ENCODE data around the gene MID1IP1. TPM values are rescaled to one million over a fixed set of nuclear protein-coding genes. Genes with fewer than 3 reads are reported as not detected.

The MID1IP1 gene
- total RNA-seq, 1 experiment from 2014 or later: 100 TPM

DNA sequence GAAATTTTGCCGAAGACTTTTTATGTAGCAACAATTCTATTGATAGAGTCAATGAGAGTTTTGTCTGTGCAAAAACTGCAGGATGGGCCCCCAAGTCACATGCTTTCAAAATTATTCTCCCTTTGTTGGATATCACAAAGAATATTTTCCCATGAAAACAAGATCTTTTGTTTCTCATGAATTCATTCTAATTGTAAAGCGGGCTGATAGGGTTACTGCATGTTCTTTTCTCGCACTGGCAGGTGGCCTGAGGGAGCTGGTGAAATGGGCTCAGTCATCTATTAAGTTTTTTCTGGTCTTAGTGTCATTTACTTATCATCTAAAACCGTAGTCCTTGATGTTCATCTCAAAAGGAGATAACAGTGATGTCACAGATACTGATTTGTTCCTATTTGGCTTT is 44.2 kb downstream of the MID1IP1 start:
- H2BK5ac ChIP-seq (ENCODE audit: insufficient read length, low read length): no peak overlapping the region
- no CpG with 5 or more reads among the region's 4 CpGs for WGBS (ENCODE audit: extremely low coverage, insufficient read length, low lambda C conversion rate)

More for the DNA sequence above, 44.2 kb downstream of the MID1IP1 start:
- DNase-seq: no peak
- TF ChIP-seq, protein P1, sequence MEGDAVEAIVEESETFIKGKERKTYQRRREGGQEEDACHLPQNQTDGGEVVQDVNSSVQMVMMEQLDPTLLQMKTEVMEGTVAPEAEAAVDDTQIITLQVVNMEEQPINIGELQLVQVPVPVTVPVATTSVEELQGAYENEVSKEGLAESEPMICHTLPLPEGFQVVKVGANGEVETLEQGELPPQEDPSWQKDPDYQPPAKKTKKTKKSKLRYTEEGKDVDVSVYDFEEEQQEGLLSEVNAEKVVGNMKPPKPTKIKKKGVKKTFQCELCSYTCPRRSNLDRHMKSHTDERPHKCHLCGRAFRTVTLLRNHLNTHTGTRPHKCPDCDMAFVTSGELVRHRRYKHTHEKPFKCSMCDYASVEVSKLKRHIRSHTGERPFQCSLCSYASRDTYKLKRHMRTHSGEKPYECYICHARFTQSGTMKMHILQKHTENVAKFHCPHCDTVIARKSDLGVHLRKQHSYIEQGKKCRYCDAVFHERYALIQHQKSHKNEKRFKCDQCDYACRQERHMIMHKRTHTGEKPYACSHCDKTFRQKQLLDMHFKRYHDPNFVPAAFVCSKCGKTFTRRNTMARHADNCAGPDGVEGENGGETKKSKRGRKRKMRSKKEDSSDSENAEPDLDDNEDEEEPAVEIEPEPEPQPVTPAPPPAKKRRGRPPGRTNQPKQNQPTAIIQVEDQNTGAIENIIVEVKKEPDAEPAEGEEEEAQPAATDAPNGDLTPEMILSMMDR (conservative IDR thresholded peaks at IDR 0.05): no peak
- Histone ChIP-seq H3T11ph (ENCODE audit: low read length) (no peak overlapping the region), H2BK12ac (ENCODE audit: insufficient read length, low read depth, low read length) (no peak overlapping the region), H3K14ac (ENCODE audit: insufficient read depth, low read length) (no peak overlapping the region), H3K56ac (ENCODE audit: insufficient read length, low read depth, low read length) (no peak overlapping the region), H3K4me1 (ENCODE audit: insufficient read depth, low read length) (no peaks in the 10 kb centered on the region), H3K27ac (ENCODE audit: insufficient read length, low read depth, low read length) (no peak overlapping the region), H4K5ac (ENCODE audit: insufficient read length, low read depth, low read length) (no peak overlapping the region), H3K27me3 (ENCODE audit: insufficient read depth, low read length) (no peaks in the 10 kb centered on the region), H2AK5ac (ENCODE audit: insufficient read length, low read length) (no peak overlapping the region), H3K18ac (ENCODE audit: insufficient read length, low read depth, low read length) (no peak overlapping the region), H2AFZ (ENCODE audit: low read length) (no peak overlapping the region), H2BK15ac (ENCODE audit: low read depth, low read length) (no peak overlapping the region), H2BK20ac (ENCODE audit: low read depth, low read length, poor library complexity, severe bottlenecking) (no peak overlapping the region), H3K4me2 (ENCODE audit: insufficient read depth, insufficient read length, low read length) (no peak overlapping the region), H4K91ac (ENCODE audit: insufficient read length, low read depth, low read length) (no peak overlapping the region), H3K9ac (ENCODE audit: extremely low read depth, insufficient read length, low read length) (no peak overlapping the region), H3K23me2 (ENCODE audit: insufficient read length, low read depth, low read length, poor library complexity, severe bottlenecking) (no peaks in the 10 kb centered on the region), H4K20me1 (ENCODE audit: control insufficient read depth, insufficient read depth, insufficient read length) (no peaks in the 10 kb centered on the region), H3K23ac (ENCODE audit: insufficient read length, low read depth, low read length) (no peak overlapping the region), H3K9me3 (ENCODE audit: control insufficient read depth, low read depth, low read length) (no peaks in the 10 kb centered on the region), H3K79me2 (ENCODE audit: insufficient read depth, low read length) (no peaks in the 10 kb centered on the region), H3K79me1 (ENCODE audit: insufficient read depth, low read depth, low read length, poor library complexity, severe bottlenecking) (no peaks in the 10 kb centered on the region), H4K8ac (replicated peaks; ENCODE audit: insufficient read length, low read depth, low read length) (no peak overlapping the region), H3K4ac (ENCODE audit: low read depth, low read length) (no peak overlapping the region), H2BK120ac (ENCODE audit: low read depth, low read length, poor library complexity, severe bottlenecking) (no peak overlapping the region)
- no peaks in the 10 kb centered on the region for H3K27me3 Mint-ChIP-seq (ENCODE audit: low read depth)
- H3K27ac Mint-ChIP-seq: no peak overlapping the region
- H3K36me3 Mint-ChIP-seq (ENCODE audit: insufficient read depth in 1 of 3, low read depth in 3 of 3): no peaks in the 10 kb centered on the region; a peak in 1 of 7 replicates
- H3K9me3 Mint-ChIP-seq: peaks cover 58 to 63% of the 10 kb centered on the region in 2 experiments
- H3K4me1 Mint-ChIP-seq: peaks cover 5 to 7% of the 10 kb centered on the region in 2 experiments
- H3K4me3 Mint-ChIP-seq: no peak overlapping the region
